ENCODE measurements around the gene MIF4GD.
A peak's percentile ranks its signal among the peaks of the same experiment; 100 is the strongest.
"Not testable (repeated sequence)": the region's sequence is repeated elsewhere in the genome, so short reads cannot be mapped to it uniquely, and the experiment has no call there.

The MIF4GD gene

DNA sequence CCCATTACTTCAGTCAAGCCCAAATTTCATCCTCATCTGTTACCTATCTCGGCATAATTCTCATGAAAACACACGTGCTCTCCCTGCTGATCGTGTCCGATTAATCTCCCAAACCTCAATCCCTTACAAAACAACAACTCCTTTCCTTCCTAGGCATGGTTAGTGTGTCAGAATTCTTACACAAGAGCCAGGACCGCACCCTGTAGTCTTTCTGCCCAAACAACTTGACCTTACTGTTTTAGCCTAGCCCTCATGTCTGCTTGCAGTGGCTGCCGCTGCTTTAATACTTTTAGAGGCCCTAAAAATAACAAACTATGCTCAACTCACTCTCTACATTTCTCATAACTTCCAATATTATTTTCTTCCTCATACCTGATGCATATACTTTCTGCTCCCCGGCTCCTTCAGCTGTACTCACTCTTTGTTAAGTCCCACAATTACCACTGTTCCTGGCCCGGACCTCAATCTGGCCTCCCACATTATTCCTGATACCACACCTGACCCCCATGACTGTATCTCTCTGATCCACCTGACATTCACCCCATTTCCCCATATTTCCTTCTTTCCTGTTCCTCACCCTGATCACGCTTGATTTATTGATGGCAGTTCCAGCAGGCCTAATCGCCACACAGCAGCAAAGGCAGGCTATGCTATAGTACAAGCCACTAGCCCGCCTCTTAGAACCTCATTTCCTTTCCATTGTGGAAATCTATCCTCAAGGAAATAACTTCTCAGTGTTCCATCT is 14.9 kb downstream of the MIF4GD start:
- not testable (repeated sequence) for H3K36me3 Mint-ChIP-seq; H3K27me3 Mint-ChIP-seq; H3K4me3 Mint-ChIP-seq; H3K9me3 Mint-ChIP-seq (ENCODE audit: low read depth)
- Mint-ChIP-seq H3K4me1 (ENCODE audit: low read depth) (peaks cover 83% of the 10 kb centered on the region), H3K27ac (peak overlapping the region; percentile 74)

DNA sequence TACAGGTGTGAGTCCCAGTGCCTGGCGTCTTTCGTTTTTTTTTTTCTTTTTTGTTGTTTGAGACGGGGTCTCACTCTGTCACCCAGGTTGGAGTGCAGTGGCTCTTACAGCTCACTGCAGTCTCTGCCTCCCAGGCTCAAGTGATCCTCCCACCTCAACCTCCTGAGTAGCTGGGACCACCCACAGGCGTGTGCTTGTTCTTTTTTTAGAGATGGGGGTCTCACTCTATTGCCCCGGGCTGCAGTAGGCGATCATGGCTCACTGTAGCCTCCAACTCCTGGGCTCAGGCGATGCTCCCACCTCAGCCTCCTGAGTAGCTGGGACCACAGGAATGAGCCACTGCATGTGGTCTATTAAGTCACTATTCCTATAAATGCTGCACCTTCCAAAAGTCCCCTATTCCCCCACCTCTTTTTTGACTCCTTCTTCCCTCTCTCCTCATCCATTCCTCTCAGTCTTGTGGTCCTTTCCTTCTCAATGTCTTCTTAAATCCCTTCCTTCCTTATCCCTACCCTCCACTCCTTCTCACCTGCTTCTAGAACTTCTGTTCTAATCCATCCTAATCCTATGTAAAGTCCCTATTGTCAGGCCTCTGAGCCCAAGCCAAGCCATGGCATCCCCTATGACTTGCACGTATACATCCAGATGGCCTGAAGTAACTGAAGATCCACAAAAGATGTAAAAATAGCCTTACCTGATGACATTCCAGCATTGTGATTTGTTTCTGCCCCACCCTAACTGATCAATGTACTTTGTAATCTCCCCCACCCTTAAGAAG is 18.8 kb downstream of the MIF4GD start:
- no peak overlapping the region for H3K4me3 Mint-ChIP-seq
- H3K9me3 Mint-ChIP-seq (ENCODE audit: low read depth): no peaks in the 10 kb centered on the region
- H3K36me3 Mint-ChIP-seq: no peaks in the 10 kb centered on the region
- H3K27ac Mint-ChIP-seq: peak overlapping the region; percentile 85
- no peaks in the 10 kb centered on the region for H3K27me3 Mint-ChIP-seq
- H3K4me1 Mint-ChIP-seq (ENCODE audit: low read depth): peaks cover 77% of the 10 kb centered on the region

DNA sequence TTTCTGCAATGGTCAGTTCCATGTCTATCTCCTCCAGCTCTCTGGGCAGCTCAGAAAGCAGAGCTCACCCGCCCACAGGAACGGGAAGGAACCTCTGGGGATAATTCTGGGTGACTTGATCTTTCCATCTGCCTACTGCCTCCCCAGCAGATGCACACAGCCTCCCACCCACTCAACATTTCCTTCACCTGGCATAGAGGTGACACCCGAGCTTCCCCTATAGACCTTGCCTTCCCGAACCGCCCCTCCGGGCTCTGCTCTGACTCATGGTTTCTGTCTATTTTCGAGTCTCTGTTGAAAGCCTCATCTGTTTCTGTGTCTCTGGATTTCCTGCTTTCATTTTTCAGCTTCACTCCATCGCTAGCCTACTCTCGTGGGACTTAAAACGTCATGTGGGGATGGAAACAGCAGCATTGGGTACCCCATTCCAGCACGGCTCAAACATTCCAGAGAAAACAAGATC is 21.0 kb downstream of the MIF4GD start:
- Mint-ChIP-seq H3K27me3 (no peaks in the 10 kb centered on the region), H3K4me1 (ENCODE audit: low read depth) (peaks cover 63% of the 10 kb centered on the region), H3K36me3 (no peaks in the 10 kb centered on the region), H3K9me3 (ENCODE audit: low read depth) (no peaks in the 10 kb centered on the region), H3K4me3 (peak overlapping the region; percentile 83), H3K27ac (peak overlapping the region; percentile 96)

DNA sequence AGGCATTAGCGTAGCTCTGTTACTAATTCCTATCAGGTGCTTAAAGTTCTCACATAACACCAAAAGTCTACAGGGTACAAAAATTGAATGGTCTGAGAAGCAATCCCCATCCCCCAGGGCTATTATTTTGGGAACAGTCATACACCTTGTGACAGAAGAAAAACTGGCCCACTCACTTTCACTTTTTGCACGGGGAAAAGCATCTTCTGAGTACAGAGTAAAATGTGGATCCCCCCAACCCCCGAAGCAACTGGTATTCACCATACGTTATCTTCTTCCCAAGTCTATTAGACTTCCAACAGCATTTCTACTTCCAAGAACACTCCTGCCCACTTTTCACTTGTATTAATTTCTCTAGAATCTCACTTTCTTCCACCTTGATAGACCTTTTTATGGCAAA is 21.5 kb downstream of the MIF4GD start:
- Mint-ChIP-seq H3K9me3 (ENCODE audit: low read depth) (no peaks in the 10 kb centered on the region), H3K27ac (peak overlapping the region; percentile 96), H3K27me3 (no peaks in the 10 kb centered on the region), H3K4me3 (peak overlapping the region; percentile 83), H3K4me1 (ENCODE audit: low read depth) (peaks cover 62% of the 10 kb centered on the region), H3K36me3 (peaks cover 1% of the 10 kb centered on the region)

DNA sequence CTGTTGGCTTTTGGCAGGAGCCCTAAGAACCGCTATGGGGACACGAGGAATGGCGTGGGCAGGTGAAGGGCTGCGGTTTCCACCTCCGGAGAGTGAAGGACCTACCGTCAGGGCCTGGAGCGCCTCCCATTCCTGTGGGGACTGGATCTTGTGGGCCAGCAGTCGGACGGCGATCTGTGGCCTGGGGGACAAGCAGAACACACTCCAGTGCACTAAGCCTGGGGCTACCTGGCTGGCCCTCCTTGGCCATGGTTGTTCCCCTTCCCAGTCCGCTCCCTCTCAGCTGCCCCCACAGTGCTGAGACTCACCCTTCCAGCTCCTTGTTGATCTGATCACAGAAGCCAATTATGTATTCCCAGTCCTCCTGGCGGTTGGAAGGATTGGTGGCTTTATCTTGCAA is 24.6 kb downstream of the MIF4GD start:
- Mint-ChIP-seq H3K9me3 (ENCODE audit: low read depth) (no peaks in the 10 kb centered on the region), H3K27me3 (no peaks in the 10 kb centered on the region), H3K4me1 (ENCODE audit: low read depth) (peaks cover 62% of the 10 kb centered on the region), H3K4me3 (peak overlapping the region; percentile 6), H3K36me3 (peaks cover 4% of the 10 kb centered on the region), H3K27ac (peak overlapping the region; percentile 66)

DNA sequence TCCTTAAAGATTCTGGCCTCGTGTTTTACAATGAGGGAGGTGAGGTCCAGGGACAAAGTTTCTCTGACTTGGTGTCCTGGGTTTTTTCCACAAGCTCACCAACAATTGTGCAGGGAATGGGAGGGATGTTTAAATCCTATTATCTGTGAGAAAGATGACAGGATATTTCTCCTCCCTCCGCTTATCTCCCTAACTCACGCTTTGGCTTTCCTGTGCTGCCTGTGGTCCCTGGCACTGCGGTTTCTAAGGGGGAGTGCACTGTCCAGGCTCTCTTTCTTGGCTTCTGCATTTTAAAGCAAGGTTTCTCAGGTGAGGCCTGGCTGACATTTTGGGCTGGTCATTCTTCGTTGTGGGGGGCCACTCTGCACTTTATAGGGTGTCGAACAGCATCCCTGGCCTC is 26.0 kb downstream of the MIF4GD start:
- Mint-ChIP-seq H3K4me1 (ENCODE audit: low read depth) (peaks cover 56% of the 10 kb centered on the region), H3K4me3 (no peak overlapping the region), H3K36me3 (peaks cover 4% of the 10 kb centered on the region)

DNA sequence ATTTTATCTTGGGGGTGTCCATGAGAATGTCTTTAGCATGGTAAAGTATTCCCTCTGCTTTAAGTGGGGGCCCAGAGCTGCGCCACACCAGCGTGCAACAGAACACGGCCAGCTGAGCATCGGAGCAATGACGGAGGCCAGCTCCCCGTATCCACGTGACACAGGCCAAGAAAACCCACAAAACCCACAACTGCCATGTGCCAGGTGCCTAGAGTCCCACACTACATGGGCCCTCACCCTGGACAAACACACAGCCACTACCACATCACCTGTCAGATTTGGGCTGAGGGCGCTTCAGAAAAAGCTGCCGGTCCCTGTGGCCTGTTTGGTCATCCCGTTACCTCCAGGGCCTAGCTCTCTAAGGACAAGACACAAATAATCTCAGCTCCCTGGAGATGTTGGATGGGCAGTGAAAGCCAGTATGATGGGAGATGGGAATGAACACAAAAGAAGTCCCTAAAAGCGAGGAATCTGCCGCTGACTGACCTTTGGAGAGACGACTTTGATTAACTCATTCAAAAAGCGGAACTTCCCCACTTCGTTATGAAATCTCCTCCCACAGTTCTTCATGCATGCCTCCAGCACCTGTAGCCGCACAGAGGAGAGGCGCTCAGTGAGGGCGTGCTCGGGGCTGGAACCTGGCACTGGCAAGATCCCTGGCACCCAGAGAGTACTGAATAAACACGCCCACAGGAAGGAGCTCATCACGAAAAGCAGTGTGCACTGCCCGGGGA is 26.7 kb downstream of the MIF4GD start:
- H3K27me3 Mint-ChIP-seq: no peaks in the 10 kb centered on the region
- peak overlapping the region; percentile 30 for H3K4me3 Mint-ChIP-seq
- H3K4me1 Mint-ChIP-seq (ENCODE audit: low read depth): peaks cover 49% of the 10 kb centered on the region
- H3K9me3 Mint-ChIP-seq (ENCODE audit: low read depth): no peaks in the 10 kb centered on the region
- H3K27ac Mint-ChIP-seq: peak overlapping the region; percentile 83
- peaks cover 4% of the 10 kb centered on the region for H3K36me3 Mint-ChIP-seq

More for the DNA sequence above, 26.0 kb downstream of the MIF4GD start:
- Mint-ChIP-seq H3K9me3 (ENCODE audit: low read depth) (no peaks in the 10 kb centered on the region), H3K27ac (no peak overlapping the region), H3K27me3 (no peaks in the 10 kb centered on the region)

DNA sequence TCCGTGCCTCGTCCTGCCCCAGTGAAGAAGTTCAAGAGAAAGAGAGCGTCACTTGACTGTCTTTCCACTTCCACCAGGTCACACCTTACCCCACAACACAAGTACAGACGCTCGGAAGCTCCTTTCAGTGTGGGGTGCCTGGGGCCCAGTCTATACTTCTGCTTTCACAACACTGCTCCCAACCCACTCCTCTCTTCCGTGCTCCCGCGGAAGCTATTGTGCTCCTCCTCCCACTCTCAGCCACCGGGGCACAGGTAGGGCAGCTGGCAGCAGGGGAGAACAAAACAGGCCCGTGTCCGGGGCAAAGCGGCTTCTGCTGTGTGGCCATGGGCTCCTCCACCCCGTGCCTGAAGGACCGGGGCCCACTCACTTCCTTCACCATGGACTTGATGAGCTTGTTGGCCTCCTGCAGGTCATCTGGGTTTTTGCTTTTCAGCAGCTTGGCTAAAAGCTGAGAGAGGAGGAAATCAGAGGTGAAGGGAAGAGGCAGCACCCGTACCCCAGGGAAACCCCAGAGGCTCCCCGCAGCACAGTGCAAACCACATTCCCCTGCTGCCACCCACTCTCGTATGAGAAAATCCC is 28.5 kb downstream of the MIF4GD start:
- Mint-ChIP-seq H3K27ac (peak overlapping the region; percentile 84), H3K27me3 (no peaks in the 10 kb centered on the region), H3K36me3 (peaks cover 4% of the 10 kb centered on the region), H3K9me3 (ENCODE audit: low read depth) (no peaks in the 10 kb centered on the region), H3K4me1 (ENCODE audit: low read depth) (peaks cover 45% of the 10 kb centered on the region), H3K4me3 (peak overlapping the region; percentile 7)

DNA sequence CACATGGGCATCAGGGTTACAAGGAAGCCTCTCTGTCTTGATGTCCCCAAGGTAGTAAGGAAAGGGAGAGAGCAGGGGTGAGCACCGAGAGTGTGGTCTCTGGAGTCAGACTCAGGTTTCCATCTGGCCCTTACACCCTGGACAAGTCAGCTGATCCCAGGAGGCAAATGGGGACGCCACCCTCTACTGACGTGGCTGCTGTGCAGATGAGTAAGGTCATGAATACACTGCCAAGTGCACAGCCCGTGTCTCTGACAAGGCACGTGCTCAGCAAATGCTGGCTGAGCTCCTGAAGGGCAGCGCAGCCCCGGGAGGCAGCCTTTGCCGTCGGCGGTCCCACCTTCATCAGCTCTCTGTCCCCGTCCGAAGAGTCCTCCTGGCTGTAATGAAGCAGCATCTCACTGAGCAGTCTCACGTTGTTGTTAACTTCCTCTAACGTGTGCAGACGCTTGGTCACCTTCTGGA is 29.0 kb downstream of the MIF4GD start:
- Mint-ChIP-seq H3K27me3 (no peaks in the 10 kb centered on the region), H3K27ac (peak overlapping the region; percentile 84), H3K36me3 (peaks cover 4% of the 10 kb centered on the region), H3K4me1 (ENCODE audit: low read depth) (peaks cover 43% of the 10 kb centered on the region), H3K9me3 (ENCODE audit: low read depth) (no peaks in the 10 kb centered on the region), H3K4me3 (peak overlapping the region; percentile 7)

DNA sequence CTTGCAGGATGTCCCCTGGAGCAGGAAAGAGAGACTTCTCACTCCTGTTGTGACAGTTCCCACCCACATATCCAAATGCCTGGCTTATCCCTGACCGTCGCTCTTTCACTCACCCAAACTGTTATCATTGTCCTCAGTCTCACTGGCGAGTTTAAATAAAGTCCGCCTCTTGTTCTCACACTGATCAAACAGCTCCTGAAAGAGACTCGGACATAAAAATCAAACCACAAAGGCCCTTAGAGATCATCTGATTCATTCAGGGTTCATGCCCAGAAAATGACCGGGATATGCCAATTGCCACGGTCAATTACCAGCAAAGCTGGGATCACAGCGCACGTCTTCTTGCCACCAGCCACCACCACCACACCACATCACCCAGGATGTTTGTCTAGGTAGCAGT is 29.5 kb downstream of the MIF4GD start:
- Mint-ChIP-seq H3K4me1 (ENCODE audit: low read depth) (peaks cover 39% of the 10 kb centered on the region), H3K9me3 (ENCODE audit: low read depth) (no peaks in the 10 kb centered on the region), H3K36me3 (peaks cover 4% of the 10 kb centered on the region), H3K4me3 (no peak overlapping the region), H3K27me3 (no peaks in the 10 kb centered on the region), H3K27ac (no peak overlapping the region)

DNA sequence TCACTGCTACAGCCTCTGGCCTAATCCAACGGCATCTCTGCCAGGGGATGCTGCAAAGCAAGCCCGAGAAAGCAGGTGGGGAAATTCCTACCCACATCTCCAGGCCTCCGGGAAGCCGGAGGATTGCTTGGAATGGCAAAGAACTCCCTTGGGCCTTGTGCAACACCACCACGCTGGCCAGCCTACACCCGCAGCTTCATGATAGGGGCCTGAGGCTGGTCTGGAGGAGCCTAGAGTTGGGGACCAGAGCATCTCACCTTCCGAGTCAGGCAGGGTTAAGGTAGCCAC is 29.9 kb downstream of the MIF4GD start:
- no peaks in the 10 kb centered on the region for H3K9me3 Mint-ChIP-seq (ENCODE audit: low read depth)
- no peaks in the 10 kb centered on the region for H3K27me3 Mint-ChIP-seq
- no peak overlapping the region for H3K4me3 Mint-ChIP-seq
- H3K27ac Mint-ChIP-seq: no peak overlapping the region
- H3K36me3 Mint-ChIP-seq: peaks cover 4% of the 10 kb centered on the region
- peaks cover 39% of the 10 kb centered on the region for H3K4me1 Mint-ChIP-seq (ENCODE audit: low read depth)

DNA sequence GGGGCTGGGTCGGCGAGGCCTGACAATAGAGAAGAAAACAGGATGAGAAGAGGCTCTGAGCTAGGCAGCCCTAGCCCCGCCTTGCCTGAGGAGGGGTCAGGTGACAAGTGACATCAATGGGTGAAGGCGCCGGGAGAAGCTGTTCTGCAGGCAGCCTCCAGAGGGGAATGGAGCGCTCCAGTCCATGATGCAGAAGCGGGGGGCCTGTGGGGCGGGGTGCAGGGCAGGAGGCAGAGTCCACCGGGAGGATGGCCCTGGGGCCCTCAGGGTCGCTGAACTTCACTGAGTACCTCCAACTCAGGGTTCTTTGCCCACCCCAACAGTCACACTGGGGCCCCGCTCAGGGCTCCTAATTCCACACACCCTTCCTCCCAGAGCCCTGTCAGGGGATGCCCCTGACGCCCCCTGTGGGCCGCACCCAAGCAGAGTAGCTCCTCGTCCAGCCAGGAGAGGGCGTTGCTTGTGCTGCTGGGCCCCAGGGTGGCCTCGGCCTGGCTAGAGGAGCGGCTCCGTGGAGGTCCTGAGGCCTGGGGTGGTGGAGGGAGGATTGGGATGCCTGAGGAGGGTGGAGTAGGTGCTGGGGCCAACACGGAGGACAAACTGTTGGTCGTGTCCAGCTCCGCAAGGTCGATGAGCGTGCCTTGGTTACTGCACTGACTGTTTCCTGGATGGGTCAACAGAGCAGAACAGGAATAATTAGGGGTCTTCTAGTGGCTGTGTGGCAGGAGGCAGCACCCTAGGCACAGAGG is 30.5 kb downstream of the MIF4GD start:
- Mint-ChIP-seq H3K4me1 (ENCODE audit: low read depth) (peaks cover 39% of the 10 kb centered on the region), H3K27ac (peak overlapping the region; percentile 72), H3K27me3 (no peaks in the 10 kb centered on the region), H3K9me3 (ENCODE audit: low read depth) (no peaks in the 10 kb centered on the region), H3K4me3 (no peak overlapping the region), H3K36me3 (peaks cover 4% of the 10 kb centered on the region)

DNA sequence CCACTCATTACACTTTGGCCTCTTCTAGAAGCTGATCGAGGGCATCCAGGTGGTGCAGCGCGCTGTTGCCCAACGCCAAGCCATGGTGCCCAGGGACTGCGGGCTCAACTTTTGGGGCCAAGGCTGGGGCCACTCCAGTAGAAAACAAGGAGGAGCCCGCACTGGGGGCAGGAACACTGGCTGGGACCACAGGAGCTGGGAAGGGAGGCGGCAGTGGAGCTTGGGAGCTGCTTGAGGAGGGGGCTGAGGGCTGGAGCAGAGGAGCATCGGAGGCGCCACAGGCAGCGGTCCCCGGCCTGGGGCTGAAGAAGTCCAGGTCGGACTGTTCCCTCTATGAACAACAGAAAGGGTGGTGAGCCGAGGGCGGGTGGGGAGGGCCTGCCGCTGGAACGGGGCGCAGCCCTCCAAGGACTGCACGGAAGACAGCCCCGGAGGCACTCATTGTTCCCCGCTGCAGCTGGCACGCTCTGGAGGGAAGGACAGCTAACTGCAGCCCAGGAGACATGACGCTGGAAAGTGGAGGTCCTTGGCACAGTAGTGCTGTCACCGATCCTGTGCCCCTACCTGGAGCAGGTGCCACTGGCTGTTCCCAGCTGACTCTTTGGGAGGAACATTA is 31.1 kb downstream of the MIF4GD start:
- peaks cover 4% of the 10 kb centered on the region for H3K36me3 Mint-ChIP-seq
- H3K9me3 Mint-ChIP-seq (ENCODE audit: low read depth): no peaks in the 10 kb centered on the region
- peaks cover 39% of the 10 kb centered on the region for H3K4me1 Mint-ChIP-seq (ENCODE audit: low read depth)
- no peaks in the 10 kb centered on the region for H3K27me3 Mint-ChIP-seq
- H3K4me3 Mint-ChIP-seq: no peak overlapping the region
- H3K27ac Mint-ChIP-seq: peak overlapping the region; percentile 46

DNA sequence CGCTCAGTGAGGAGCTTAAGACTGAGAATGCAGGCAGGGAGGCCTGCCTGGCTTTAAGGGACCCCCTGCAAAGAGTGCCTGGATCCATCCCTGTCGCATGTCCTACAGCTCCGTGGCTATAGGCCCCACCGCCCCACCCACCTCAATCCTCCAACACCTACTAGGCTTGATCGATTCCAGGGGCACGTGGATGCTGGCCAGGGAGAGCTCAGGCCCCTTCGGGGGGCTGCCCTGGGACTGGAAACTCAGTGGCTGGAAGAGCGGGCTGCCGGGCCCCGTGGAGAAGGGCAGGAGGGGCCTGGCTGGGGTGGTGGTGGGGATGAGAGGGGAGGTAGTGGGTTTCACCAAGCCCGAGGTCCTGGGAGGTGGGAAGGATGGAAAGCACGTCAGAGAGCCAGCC is 31.8 kb downstream of the MIF4GD start:
- Mint-ChIP-seq H3K4me3 (no peak overlapping the region), H3K36me3 (peaks cover 5% of the 10 kb centered on the region), H3K27me3 (no peaks in the 10 kb centered on the region), H3K9me3 (ENCODE audit: low read depth) (no peaks in the 10 kb centered on the region), H3K27ac (no peak overlapping the region), H3K4me1 (ENCODE audit: low read depth) (peaks cover 34% of the 10 kb centered on the region)
